CD4-positive, alpha-beta T cell (primary cell): Measurements from ENCODE around the gene JAG1. TPM values are rescaled to one million over a fixed set of nuclear protein-coding genes. Genes with fewer than 3 reads are reported as not detected.

Source experiments
- ATAC-seq: fragments of 200-7000 bp; cut with Tn5 transposase; one replicate; pipeline ENCODE4 v1.10.0; 2022; ENCODE audit warnings: mild to moderate bottlenecking; ENCODE audit not compliant: poor library complexity
- CTCF ChIA-PET: fragments of 350-600 bp; sonication (Branson Sonifier 250); formaldehyde crosslinking; loops from one replicate; lab custom pipeline; 2021; ENCODE audit warnings: antibody characterized with exemption, inconsistent platforms; lab: Charles Lee
- POLR2A ChIA-PET: fragments of 350-600 bp; sonication (Branson Sonifier 250); formaldehyde crosslinking; loops from one replicate; lab custom pipeline; 2021; ENCODE audit warnings: antibody characterized with exemption, inconsistent platforms; lab: Charles Lee
- DNase-seq, 14 experiments: peaks; one replicate each; pipeline ENCODE4 v3.0.0-alpha.2; 2013 to 2020; ENCODE audit warnings: mixed read lengths in 2 of 14
- H3K27ac ChIP-seq, 2 donors: one replicate each; pipeline versions ENCODE4 v1.5.1 to v1.7.0; 2013; ENCODE audit warnings: low read length in 2 of 2, low read depth in 1 of 2, mild to moderate bottlenecking in 1 of 2
- H3K27me3 ChIP-seq, 2 experiments: 1 replicate in 1 of 2; 2 replicates in 1 of 2; pipeline versions ENCODE4 v1.6.1 to v1.7.0; 2013; ENCODE audit warnings: low read length in 2 of 2, control low read depth in 1 of 2, mild to moderate bottlenecking in 1 of 2, moderate library complexity in 1 of 2; ENCODE audit not compliant: insufficient read depth in 2 of 2, control insufficient read depth in 1 of 2
- H3K36me3 ChIP-seq: one replicate; pipeline ENCODE4 v1.6.1; 2013; ENCODE audit warnings: low read length, control low read depth; ENCODE audit not compliant: insufficient read depth
- H3K4me1 ChIP-seq: one replicate; pipeline ENCODE4 v1.6.1; 2013; ENCODE audit warnings: low read length, control low read depth; ENCODE audit not compliant: insufficient read depth
- H3K4me3 ChIP-seq: one replicate; pipeline ENCODE4 v1.5.1; 2013; ENCODE audit warnings: mild to moderate bottlenecking, low read length, moderate library complexity
- H3K9me3 ChIP-seq, 2 experiments: 1 replicate in 1 of 2; 2 replicates in 1 of 2; pipeline versions ENCODE4 v1.6.1 to v1.7.0; 2013; ENCODE audit warnings: low read length in 2 of 2, mild to moderate bottlenecking in 2 of 2, control low read depth in 1 of 2, moderate library complexity in 1 of 2; ENCODE audit not compliant: control insufficient read depth in 1 of 2, insufficient read depth in 1 of 2
- H3K27ac Mint-ChIP-seq: one replicate; pipeline ENCODE4 v1.8.0; 2020; ENCODE audit warnings: mixed read lengths
- H3K27me3 Mint-ChIP-seq: one replicate; pipeline ENCODE4 v1.8.0; 2021; ENCODE audit warnings: mixed read lengths
- H3K36me3 Mint-ChIP-seq: one replicate; pipeline ENCODE4 v1.8.0; 2021; ENCODE audit warnings: low read depth, mixed read lengths
- H3K4me1 Mint-ChIP-seq: one replicate; pipeline ENCODE4 v1.8.0; 2021; ENCODE audit warnings: low read depth, mixed read lengths
- H3K4me3 Mint-ChIP-seq: one replicate; pipeline ENCODE4 v1.8.0; 2020; ENCODE audit warnings: mild to moderate bottlenecking, mixed read lengths
- H3K9me3 Mint-ChIP-seq: one replicate; pipeline ENCODE4 v1.8.0; 2020; ENCODE audit warnings: mixed read lengths
- intact Hi-C, 2 experiments: fragments of 100-400 bp; cut with DNase I in 1 of 2; cut with micrococcal nuclease in 1 of 2; formaldehyde crosslinking; loops; one replicate each; pipeline versions ENCODE4 v1.15.1 to v1.9.0; 2023 to 2025; cut with DNase I, micrococcal nuclease
- total RNA-seq, 174 experiments: library from RNA in 2 of 174; stranded (reverse) in 2 of 174; gene quantifications; one replicate each; pipeline ENCODE4 v1.2.3 and lab custom pipeline; 2021 to 2026
- TF ChIP-seq, protein P1 (sequence below): fragments of 200-600 bp; IDR thresholded peaks from one replicate; pipeline ENCODE4 v1.8.0; 2022; ENCODE audit warnings: antibody characterized with exemption, mild to moderate bottlenecking

JAG1 gene
- total RNA-seq, 2 experiments from 2014 or later: 0.77 to 1.2 TPM

DNA sequence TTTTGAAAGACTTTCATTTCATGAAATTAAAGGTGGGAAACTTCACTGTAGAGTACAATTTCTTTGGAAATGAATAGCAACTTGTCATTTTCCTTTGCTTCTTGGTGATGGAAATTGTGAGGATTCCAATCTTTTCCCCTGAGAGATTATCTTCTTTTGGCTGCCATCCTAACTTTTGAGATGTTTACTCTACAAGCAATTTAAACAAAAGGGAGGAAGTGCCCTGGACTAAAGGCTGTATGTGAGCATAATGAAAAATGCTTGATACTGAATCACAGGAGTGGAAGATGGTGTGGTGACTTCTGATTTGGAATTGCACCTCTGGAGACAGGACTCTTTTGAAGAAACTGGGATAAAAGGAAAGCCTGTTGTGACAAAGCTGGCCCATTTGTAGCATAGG lies 43.1 kb upstream of the JAG1 start:
- DNase-seq (no peak), ATAC-seq (no peak)
- Histone ChIP-seq H3K4me3 (no peak overlapping the region), H3K9me3 (no peaks in the 10 kb centered on the region), H3K27ac (no peak overlapping the region), H3K27me3 (peaks cover 2 to 4% of the 10 kb centered on the region in 2 experiments), H3K36me3 (no peaks in the 10 kb centered on the region), H3K4me1 (no peaks in the 10 kb centered on the region)
- POLR2A ChIA-PET: no interaction called here
- H3K4me3 Mint-ChIP-seq: no peak overlapping the region
- CTCF ChIA-PET: interaction anchor here (0.7 to 1.2 kb wide), 2 partner anchors 23 to 1277 kb away, joined by 3 read pairs; no protein-coding TSS in a partner anchor
- TF ChIP-seq, protein P1, sequence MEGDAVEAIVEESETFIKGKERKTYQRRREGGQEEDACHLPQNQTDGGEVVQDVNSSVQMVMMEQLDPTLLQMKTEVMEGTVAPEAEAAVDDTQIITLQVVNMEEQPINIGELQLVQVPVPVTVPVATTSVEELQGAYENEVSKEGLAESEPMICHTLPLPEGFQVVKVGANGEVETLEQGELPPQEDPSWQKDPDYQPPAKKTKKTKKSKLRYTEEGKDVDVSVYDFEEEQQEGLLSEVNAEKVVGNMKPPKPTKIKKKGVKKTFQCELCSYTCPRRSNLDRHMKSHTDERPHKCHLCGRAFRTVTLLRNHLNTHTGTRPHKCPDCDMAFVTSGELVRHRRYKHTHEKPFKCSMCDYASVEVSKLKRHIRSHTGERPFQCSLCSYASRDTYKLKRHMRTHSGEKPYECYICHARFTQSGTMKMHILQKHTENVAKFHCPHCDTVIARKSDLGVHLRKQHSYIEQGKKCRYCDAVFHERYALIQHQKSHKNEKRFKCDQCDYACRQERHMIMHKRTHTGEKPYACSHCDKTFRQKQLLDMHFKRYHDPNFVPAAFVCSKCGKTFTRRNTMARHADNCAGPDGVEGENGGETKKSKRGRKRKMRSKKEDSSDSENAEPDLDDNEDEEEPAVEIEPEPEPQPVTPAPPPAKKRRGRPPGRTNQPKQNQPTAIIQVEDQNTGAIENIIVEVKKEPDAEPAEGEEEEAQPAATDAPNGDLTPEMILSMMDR: no peak
- no peaks in the 10 kb centered on the region for H3K36me3 Mint-ChIP-seq
- H3K9me3 Mint-ChIP-seq: no peaks in the 10 kb centered on the region
- peaks cover 33% of the 10 kb centered on the region for H3K27me3 Mint-ChIP-seq
- no peaks in the 10 kb centered on the region for H3K4me1 Mint-ChIP-seq
- intact Hi-C loops: no loop called here
- H3K27ac Mint-ChIP-seq: no peak overlapping the region

DNA sequence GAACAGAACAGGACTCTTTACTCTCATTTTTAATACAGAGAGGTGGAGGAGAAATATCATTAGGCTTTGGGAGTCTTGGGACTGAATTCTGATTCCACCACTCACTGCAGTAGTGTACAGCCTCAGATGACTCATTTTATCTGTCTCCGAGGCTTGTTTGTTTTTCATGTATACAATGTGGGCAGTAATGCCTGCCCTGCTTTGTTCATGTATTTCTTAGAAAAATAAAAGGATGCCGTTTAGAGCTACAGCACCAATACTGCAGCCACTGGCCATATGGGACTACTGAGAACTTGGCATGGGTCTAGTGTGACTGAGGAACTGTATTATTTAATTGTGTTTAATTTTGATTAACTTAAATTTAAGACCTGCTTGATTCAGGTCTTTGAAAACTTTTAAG lies 41.2 kb upstream of the JAG1 start:
- H3K4me1 ChIP-seq: no peaks in the 10 kb centered on the region
- H3K4me3 ChIP-seq: no peak overlapping the region
- Mint-ChIP-seq H3K4me3 (no peak overlapping the region), H3K4me1 (no peaks in the 10 kb centered on the region), H3K27ac (no peak overlapping the region), H3K27me3 (peaks cover 21% of the 10 kb centered on the region), H3K9me3 (no peaks in the 10 kb centered on the region), H3K36me3 (no peaks in the 10 kb centered on the region)
- H3K27ac ChIP-seq: no peak overlapping the region
- no peaks in the 10 kb centered on the region for H3K36me3 ChIP-seq
- ChIA-PET POLR2A (no interaction called here), CTCF (no interaction called here)
- TF ChIP-seq, protein P1: no peak
- intact Hi-C loops: no loop called here
- H3K9me3 ChIP-seq: no peaks in the 10 kb centered on the region
- H3K27me3 ChIP-seq: peaks cover 0 to 4% of the 10 kb centered on the region in 2 experiments
- ATAC-seq (no peak), DNase-seq (no peak)

DNA sequence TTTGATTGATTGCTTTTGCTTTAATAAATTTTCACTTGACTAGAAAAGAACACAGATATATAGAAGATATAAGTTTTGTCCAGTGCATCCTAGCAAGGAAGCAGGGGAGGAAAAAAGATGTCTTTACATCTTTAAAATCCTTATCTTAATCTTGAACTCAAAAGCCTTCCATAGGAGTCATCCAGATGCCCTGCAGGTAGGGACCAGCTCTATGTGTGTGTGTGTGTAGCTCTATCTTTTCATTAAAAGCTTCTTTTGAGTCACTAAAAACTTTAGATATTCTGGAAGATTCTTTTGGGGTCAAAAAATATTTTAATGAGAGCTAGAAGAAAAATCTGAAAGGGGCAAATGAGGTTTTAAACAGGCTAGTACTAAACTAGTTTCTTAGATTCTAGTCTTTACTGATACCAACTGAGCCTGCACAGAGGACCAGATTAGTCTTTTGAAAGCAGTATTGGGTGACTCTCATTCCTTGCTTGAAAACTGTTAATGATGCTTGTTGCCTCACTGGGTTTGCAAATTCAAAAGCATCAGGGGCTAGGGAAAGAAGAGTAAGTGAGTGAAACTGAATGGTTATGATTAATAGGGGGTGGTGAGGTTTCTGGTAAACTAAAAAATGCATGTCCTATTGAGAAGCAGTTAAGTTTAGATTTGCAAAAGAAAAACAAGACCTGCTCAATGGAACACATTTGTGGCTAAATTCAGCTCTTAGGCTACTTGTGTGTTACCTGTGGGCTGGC lies 40.6 kb upstream of the JAG1 start:
- DNase-seq (no peak), ATAC-seq (no peak)
- H3K4me1 ChIP-seq: no peaks in the 10 kb centered on the region
- H3K9me3 Mint-ChIP-seq: no peaks in the 10 kb centered on the region
- H3K27me3 Mint-ChIP-seq: peaks cover 18% of the 10 kb centered on the region
- no peaks in the 10 kb centered on the region for H3K4me1 Mint-ChIP-seq
- H3K9me3 ChIP-seq: no peaks in the 10 kb centered on the region
- TF ChIP-seq, protein P1: no peak
- no peak overlapping the region for H3K27ac Mint-ChIP-seq
- intact Hi-C loops: no loop called here
- no peak overlapping the region for H3K4me3 ChIP-seq
- no peak overlapping the region for H3K27ac ChIP-seq
- H3K27me3 ChIP-seq: peaks cover 0 to 4% of the 10 kb centered on the region in 2 experiments
- CTCF ChIA-PET: no interaction called here
- POLR2A ChIA-PET: no interaction called here
- no peaks in the 10 kb centered on the region for H3K36me3 ChIP-seq
- no peaks in the 10 kb centered on the region for H3K36me3 Mint-ChIP-seq
- H3K4me3 Mint-ChIP-seq: no peak overlapping the region
